GM19372 (cell line): ENCODE measurements around the gene TMEM94.

Experiments
- ATAC-seq: cut with Tn5 transposase; IDR thresholded peaks from one replicate; pipeline ENCODE4 v1.9.1; 2021; ENCODE audit warnings: mild to moderate bottlenecking, low read depth, moderate library complexity; ENCODE audit not compliant: unreplicated experiment

The TMEM94 gene

GRCh38 chr17:75492555-75493168 lies 36.2 kb downstream of the TMEM94 start:
- ATAC-seq, result no peak

- ATAC-seq, result no peak
These were observed 37.2 kb downstream of the TMEM94 start for GRCh38 chr17:75493476-75494129.

GRCh38 chr17:75494326-75494877 lies 38.0 kb downstream of the TMEM94 start:
- ATAC-seq, result no peak

- ATAC-seq, result no peak
These were observed 39.6 kb downstream of the TMEM94 start for GRCh38 chr17:75496005-75496404.

- ATAC-seq, result no peak
These were observed 41.7 kb downstream of the TMEM94 start for GRCh38 chr17:75498039-75498725.

- no peak for ATAC-seq
These were observed 42.3 kb downstream of the TMEM94 start for GRCh38 chr17:75498726-75499213.

GRCh38 chr17:75499313-75500022 lies 43.0 kb downstream of the TMEM94 start:
- ATAC-seq, result no peak

- no peak for ATAC-seq
These were observed 44.2 kb downstream of the TMEM94 start for GRCh38 chr17:75500419-75501216.

GRCh38 chr17:75501378-75502071 lies 45.1 kb downstream of the TMEM94 start:
- ATAC-seq, result no peak

- ATAC-seq, result no peak
These were observed 45.8 kb downstream of the TMEM94 start for GRCh38 chr17:75502072-75502720.

GRCh38 chr17:75502721-75503329 lies 46.4 kb downstream of the TMEM94 start:
- ATAC-seq, result no peak

GRCh38 chr17:75503337-75503950 lies 47.0 kb downstream of the TMEM94 start:
- no peak for ATAC-seq

GRCh38 chr17:75503976-75504346 lies 47.5 kb downstream of the TMEM94 start:
- no peak for ATAC-seq

GRCh38 chr17:75504347-75505151 lies 48.1 kb downstream of the TMEM94 start:
- no peak for ATAC-seq

- ATAC-seq, result no peak
These were observed 48.6 kb downstream of the TMEM94 start for GRCh38 chr17:75505152-75505409.

- ATAC-seq, result no peak
These were observed 49.2 kb downstream of the TMEM94 start for GRCh38 chr17:75505640-75506039.

GRCh38 chr17:75506134-75506533 lies 49.7 kb downstream of the TMEM94 start:
- no peak for ATAC-seq

- ATAC-seq, result no peak
These were observed 50.5 kb downstream of the TMEM94 start for GRCh38 chr17:75506888-75507287.
